HK-2 (cell line): ENCODE data around the gene SDSL.

ENCODE experiments used
- DNase-seq: peaks from one replicate; pipeline ENCODE4 v3.0.0-alpha.2; 2018; ENCODE audit not compliant: unreplicated experiment

The SDSL gene

DNA sequence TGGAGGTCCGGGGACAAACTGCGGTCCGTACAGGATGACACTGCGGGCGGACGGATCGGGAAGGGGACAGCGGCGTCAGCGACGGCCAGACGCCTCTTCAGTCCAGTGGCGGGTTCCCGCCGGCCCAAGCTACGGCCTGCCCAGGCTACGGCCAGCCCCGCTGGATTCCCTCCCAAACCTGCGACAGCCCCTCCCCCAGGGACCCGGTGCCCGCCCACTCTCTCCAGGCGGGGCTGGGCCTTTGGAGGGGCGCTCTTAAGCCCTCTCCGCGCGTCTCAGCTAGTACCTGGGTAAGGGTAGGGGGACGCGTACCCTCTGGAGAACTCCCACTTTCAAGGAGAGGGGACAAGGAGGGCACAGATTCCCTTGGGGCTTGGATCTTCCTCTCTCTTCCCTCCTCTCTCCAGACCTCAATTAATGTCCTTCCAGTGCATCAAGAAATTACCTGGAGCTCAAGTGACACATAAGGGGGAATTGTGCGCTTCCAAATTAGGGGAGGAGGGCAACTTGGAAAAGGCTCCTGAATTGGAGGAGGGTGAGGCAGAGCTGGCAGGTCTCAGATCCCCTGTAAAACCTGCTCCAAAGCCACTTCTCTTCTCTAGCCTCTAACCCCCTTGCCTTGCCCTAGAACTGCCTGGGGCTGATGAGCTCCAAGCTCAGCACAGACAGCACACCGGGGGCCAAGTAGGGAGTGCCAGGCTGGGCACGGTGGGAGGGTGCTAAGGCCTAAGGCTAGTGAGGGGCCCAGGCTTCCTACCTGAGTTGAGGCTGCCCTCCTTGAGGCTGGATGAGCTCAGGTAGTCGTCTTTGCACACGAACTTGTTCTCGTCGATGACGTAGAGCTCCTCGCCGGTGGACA lies 46.4 kb downstream of the SDSL start:
- DNase-seq = no peak

DNA sequence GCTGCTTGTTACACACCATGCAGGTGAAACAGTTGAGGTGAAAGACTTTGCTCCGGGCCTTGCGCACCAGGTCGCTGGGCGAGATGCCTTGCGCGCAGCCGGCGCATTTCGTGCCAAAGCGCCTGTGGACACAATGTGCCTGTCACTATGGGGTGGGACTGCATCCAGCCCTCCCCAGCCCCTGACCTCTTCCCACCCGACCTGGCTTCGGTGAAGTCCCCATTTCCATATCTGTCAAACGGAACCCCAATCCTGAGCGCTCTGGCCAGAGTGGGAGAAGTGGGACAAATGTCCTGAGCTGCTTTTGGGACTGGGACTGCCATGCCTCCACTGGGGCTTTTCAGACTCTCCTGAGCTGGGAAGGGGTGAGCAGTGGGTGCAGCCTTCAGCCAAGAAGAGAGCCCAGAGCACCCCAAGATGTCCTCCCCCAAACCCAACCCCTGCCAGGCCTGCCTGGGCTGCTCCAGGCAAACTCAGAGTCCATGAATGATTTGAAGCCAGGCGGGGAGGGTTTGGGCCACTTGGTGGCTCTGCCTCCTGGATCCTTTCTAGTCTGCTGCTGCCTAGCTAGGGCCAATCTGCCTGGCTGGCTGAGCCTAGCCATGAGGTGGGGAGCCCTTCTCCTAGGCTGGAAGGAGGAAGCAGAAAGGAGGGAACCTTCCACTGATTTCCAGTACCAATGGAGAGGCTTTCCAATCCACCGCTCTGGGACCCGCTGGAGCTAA lies 47.2 kb downstream of the SDSL start:
- DNase-seq = no peak

DNA sequence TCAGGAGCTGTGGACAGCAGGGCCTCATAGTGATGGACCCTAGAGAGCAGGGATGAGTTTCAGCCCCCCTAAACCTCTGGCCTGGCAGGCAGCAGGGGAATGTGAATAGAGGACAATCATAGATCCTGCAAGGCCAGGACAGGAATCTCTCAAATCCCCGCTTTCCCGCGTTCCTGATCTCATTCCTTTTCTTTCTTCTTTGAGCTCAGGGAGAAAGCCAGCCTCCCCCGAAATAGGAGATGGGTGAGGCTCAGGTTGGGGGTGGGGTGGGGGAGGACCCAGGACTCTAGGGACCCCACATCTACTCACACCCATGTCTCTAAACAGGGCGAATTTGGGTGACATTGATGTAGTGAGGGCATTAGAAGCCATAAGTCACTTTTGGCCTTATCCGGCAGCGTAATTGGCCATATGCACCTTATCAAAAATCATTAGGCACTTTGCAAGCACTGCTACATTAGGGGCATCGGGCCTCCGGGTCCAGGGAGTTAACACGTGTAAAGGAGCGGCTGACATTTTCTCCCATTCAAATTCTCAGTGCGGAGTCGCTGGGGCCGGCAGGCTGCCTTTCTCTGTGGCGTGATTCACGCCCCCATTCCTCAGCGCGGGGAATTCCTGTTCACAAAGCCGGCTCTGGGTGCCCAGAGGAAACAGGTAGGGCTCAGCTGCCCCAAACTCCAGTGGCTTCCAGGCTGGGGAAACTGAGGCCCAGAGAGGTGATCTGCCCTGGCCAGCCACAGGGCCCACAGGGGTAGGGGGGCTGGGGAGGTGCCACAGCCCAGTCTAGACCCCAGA lies 48.0 kb downstream of the SDSL start:
- DNase-seq = no peak

DNA sequence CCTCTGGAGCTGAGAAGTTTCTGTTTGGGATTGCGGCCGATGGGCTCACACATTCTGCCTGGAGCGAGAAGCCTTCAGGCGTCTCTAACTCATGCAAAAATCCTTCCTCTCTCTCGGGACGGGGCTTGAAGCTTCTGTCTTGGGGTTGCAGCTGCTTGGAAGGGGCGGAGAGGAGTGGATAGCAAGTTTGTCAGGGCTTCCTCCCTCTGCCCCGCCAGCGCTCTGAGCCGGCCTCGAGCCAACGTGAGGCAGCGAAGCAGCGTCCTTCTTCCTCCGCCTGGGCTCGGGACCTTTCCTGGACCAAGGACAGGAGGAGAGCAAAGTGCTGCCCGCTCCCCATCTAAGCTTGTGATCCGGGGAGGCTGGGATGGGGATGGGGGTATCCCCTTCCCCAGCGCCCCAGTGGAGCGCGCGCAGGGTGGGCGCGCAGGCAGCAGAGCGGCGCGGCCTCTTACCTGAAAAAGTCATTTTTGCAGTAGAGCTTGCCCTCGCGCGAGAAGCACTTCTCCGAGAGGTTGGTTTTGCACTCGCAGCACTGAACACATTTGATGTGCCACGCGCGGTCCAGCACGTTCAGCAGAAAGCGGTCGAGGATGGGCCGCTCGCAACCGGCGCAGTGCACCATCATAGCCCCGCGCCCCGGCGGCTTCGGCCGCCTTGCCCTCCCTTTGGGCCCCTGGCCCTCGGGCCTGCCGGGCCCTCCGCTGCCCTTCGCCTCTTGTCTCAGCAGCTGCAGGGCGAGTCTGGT lies 48.9 kb downstream of the SDSL start:
- no peak for DNase-seq

DNA sequence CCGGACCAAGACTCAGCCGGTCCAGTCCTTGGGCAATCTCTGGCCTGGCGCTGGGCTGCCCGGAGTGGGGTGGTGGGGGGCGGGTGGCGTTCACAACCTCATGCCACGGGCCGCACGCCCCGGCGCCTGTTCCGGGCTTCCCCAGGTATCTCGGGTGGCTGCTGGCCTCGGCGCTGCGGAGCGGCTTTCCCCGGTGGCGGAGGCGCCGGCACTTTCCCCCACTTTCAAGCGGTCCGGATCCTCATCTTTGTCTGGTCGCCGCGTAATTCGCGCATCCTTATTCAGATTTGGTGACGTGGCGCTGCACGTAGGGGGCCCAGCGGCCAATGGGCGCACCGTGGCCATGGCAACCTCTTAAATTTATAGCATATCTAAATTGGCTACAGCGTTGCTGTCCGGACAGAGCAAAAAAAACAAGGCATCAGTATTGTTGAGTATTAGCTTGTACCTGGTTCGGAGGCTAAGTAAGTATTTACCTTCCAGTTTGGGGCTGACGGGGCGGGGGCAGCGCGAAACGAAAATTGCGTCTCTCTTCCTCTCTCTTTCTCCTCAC lies 49.5 kb downstream of the SDSL start, which contains the start of gene LHX5:
LHX5 (minus strand) TSS at position 253 of the 553 bp plus-strand sequence. CDS start 373 bp downstream, outside the sequence.
- no peak for DNase-seq

DNA sequence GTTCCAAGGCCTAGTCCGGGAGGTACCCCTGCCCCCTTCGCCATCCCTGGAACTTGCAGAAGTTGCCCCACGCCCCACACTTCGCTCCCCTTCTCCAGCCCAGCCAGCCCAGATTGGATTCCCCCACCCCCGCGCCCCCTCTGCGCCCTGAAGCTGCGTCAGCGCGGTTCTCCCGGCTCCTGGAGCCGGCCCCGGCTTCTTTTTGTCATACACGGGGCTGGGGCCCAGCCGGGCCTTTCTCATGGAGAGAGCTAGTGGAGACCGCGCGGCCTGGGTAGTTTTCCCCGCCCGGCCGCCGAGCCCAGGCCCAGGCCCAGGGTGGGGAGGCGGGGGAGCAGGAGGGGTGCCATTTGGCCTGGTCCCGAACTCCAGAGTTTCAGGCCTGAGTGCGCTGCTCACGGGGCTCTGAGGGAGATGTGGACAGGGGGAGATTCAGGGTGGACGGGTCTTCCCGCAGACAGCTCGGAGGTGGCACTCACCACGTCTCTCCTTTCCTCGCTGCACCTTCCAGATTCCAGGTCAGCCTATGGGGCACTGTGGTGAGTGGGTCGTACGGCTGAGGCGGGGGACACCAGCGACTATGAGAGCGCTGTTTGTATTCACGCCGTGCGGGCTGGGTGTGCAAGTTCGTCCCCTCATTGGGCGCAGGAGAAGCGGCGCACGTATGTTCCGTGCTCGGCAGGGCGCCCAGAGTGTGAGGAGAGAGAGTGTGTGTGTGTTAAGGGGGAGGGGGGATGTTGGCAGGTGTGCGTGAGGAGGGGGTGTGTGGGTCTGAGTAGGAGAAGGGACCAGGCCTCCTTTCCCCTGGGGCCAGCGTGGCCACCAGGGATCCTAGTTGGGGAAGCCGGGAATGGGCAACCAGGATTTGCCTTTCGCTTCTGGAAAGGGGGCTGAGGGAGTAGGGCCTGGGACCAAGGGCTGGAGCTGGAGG lies 50.3 kb downstream of the SDSL start:
- DNase-seq = no peak

DNA sequence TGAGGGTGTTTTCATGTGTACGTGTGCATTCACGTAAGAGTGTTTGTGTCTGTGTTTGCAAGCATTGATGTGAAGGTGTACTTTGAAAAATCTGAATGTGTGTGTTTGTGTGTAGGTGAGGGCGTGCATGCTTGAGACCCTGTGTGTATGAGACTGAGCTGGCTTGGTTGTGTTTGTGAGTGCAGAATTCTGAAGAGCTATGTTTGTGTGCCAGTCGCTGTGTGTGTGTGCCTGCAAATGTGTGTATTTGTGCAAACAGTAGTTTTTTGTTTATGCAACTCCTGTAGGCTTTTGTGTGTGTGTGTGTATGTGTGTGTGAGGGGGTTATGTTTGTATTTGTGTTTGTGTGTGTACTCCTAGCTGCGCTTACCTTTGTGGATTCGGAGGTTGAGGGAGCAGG lies 51.2 kb downstream of the SDSL start:
- no peak for DNase-seq

DNA sequence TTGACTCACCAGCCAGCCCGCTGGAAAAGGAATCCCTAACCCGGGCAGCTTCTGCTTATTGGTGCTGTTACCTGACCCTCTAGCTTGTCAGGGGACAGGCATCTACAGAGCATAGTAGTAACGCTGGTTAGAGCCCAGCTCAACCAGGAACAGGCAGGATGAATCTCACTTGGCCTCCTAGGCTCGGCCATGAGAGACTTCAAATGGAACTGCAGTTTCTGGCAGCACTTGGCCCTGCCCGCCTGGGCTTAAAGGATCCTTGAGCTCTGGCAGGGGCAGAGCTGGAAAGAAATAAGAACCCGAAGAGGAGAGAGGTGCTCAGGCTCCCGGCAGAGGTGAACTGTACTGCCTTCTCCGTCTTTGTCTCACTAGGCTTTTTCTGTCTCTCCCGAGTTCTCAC lies 51.8 kb downstream of the SDSL start:
- DNase-seq = no peak

DNA sequence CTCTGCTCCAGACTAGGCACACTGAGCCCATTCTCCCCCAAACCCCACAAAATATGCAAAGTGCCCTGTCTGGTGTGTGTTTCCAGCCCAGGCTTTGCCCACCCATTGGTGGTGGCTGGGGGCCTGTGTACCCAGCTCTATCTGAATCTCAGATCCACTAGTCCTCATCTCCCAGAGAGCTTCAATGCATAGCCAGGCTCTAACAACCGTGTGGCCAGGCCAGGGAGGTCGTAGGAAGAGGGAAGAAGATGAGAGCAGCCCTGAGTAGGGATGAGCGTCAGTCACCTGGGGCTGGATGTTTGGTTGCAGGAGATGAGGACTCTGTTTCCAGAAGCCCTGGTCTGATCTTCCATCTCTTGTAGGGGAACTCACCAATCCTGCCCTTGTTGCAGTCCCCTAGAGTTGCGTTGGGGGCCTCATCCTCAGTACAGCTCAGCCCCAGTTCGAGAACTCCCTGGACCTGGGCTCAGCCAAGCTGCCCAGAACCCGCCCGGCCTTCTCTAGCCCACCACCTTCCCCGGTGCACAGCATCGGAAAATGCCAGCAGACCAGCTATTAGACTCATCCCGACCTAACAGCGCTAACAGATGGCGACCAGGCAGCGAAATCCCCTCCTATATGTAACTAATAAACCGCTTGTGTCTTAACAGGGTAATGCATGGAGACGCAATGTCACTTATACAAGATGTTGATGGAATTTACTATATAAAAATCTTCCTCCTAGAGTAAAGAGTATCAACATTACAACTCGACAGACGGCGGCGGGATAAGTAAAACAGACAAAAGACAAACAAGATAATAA lies 52.7 kb downstream of the SDSL start:
- no peak for DNase-seq

DNA sequence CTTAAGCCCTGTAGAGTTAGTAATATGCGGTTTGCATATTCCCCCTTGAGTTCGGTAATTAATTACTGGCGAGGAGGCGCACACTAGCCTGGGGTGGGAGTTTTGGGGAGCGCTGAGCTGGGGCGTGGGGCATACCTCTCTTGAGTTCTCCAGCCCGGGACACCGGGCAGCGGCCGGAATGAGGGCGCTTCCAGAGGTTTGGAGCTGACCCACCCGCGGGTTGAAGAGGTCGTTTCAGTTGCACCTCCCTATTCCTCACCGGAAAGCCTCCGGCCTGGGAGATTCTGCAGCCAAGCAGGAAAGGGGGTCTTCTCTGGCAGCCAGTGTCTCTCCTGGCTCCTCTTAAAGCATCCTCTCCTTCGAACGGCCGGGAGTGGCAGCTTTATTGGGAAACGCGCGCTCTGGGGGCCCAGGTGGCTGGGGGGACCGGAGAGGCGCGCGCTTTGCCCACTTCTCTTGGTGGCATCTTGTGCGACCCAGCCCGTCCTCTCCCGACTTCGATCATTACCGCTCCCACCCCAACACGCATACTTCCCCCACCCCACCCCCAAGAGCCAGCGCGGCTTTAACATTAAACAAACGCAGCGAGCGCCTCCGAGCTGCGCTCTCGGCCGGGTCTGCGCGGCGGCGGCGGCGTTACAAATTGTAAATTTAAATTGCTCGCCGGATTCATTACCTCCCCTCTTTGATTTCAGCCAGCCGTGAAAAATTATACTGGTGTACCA lies 53.4 kb downstream of the SDSL start:
- no peak for DNase-seq

DNA sequence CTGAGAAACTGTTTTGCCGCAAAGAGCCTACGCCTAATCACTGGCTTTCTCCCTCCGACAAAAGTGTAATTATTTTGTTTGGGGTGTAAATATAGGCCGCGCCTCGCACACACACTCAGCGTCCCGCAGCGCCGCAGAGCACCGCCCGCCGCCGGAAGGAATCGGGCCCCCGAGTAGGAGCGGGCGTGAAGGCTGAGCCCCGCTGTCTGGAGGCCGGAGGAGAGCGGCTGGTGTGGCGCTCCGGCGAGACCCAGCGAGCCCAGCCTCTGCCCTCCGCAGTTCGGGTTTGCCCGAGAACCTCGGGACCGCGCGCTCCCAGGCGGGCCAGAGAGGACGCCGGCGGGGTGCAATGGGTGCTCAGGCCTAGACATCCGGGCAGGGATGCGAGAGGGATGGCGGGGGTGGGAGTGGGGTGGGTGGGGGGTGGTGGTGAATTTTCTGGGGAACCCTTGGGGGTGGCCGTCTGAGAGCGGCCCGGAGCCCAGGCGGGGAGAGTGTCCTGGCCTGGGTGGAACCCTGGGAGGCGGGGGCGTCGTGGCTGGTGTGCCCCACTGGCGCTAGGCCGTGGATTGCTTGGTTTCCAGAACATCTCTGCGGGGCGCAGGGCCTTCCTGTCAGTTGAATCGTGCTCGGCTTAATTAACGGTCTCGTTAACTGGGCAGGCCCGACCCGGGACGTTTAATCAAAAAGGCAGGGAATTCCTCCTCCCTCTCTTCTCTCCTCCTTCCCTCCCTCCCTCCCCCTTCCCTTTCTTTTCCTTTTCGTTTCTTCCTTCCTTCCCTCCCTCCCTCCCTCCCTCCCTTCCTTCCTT lies 54.2 kb downstream of the SDSL start:
- DNase-seq = no peak

DNA sequence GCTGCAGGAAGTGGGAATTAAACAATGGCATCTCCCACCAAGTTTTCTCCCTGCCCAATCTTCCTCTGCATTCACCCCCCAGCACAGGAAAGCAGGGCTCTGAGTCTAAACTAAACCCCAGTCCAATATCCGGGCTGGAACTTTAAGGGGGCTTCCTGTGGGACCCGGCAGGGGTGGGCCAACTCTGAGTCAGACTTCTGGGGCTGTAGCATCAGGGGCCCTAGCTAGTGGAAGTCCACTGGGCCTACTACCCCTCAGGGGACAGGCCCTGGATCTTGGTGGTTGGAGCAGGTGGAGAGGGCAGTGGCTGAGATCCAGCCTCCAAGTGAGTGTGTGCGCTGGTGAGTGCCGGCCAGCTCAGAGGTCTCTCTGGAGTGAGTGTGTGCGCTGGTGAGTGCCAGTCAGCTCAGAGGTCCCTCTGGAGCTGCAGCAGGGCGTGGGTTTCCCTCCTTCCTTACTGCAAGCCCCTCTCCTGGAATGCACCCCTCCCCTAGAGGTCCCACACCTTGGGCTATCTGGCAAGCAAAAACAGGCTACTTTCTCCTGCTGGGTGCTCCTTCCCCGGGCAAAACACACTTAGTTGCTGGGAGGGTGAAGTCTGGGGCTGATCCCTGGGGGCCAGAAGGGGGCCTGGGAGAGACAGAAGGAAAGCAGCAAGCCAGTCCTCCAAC lies 55.1 kb downstream of the SDSL start:
- DNase-seq = no peak

DNA sequence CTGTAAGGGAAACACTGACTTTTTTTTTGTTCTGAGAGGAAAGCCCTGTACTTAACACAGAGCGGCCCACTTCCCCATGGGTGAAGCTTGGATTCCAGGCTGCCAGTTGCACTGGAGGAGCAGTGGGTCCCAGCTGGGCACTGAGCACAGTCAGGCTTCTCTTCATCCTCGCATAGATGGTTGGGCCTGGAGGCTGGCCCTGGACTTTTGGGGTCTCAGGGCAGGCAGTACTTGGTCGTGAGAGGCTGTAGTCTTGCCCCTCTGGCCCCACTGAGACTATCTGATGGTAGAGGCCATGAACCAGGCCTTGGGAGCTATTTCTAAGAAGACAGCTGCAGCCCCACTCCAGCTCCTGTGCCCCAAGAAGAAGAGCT lies 55.6 kb downstream of the SDSL start:
- no peak for DNase-seq

DNA sequence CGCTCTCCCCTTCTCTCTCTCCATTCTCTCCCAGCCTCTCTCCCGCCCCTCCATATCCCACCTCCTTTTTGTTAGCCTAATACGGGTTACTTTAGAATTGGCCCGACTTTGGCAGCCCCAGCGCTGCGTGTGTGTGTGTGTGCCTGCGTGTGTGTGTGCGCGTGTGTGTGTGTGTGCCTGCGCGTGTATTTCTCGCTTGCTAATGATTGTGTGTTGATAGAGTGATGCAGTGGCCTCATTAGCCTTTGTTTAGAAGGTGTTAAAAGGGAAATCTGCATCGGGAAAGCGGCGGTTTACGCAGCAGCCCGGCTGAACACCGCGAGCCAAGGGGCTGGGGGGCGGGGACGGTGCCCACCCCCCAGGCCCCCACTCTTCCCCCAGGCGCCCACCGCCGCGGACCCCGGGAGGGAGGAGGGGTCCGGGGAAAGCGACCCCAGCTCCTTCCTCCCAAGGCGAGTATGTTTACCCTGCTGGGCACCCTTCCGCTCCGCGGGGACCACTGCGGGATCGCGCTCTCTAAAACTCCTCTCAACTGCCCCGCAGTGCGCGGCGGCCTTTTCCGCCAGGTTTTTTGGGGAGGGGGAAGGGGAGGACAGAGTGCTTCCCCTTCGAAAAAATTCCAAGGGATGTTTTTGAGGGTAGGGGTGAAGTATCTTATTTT lies 56.3 kb downstream of the SDSL start:
- DNase-seq = no peak

DNA sequence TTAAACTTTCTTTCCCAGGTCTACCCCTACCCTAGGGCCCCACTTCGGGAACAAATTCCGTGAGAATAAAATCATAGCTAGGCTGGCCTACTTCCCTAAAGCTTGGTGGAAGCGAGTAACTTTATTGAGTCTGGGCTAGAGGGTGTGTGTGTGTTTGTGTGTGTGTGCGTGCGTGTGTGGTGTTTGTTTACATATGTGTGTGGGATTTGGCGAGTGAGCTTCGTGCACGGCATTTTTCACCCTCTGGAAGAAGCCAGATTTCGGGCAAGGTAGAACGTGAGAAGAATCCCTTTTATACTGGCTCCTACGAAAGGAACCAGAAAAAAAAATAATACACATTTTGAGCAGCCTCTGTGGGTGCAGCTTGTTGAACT lies 57.0 kb downstream of the SDSL start:
- DNase-seq = no peak

DNA sequence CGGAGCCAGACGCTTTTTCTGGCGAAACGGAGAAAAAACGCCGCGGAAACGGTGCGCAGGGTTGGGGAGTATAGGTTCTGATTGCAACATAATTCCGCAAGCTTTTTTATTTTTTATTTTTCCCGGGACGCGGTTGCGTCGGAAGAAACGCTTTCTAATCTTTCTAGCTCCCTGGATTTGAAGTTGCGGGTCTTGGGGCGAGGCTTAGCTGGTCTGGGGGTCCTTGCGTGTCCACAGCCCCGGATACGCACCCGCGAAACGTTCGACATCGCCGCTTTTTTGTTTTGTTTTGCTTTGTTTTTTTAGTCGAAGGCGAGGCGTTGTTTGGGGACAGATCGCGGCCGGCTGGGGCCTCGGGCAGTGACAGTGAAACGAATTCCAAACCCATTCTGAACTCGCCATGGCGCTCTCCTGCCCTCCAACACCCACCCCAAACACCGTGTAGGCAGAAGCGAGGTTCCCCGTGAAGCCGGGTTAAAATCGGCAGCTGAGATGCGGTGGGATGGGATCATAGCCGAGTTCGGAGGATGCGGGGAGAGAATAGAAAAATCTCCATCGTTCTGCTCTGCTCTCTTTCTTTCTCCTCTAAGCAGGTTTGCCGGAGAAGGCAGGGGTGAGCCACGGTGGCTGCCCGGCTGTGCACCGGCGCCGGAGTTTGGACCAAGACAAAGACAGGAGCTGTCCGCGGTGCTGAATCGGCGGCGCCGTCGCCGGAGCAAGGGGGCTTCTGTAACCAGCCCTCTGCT lies 57.6 kb downstream of the SDSL start:
- DNase-seq = no peak
